AG10803 (cell line): ENCODE results near the gene LIN28B.
"Not testable (repeated sequence)": the region's sequence is repeated elsewhere in the genome, so short reads cannot be mapped to it uniquely, and the experiment has no call there.

Experiments used
- DNase-seq: peaks from one replicate; pipeline ENCODE4 v3.0.0; 2010; ENCODE audit warnings: low read depth
- H3K4me3 ChIP-seq: 2 replicates; pipeline ENCODE4 v1.5.1; 2011; ENCODE audit warnings: mild to moderate bottlenecking, low read length, control low read depth
- CTCF ChIP-seq: conservative IDR thresholded peaks from 2 replicates; pipeline ENCODE4 v1.5.1; 2011; ENCODE audit warnings: mild to moderate bottlenecking, low read length, control low read depth, inconsistent platforms

The LIN28B gene

GRCh38 chr6:104995989-104996617 is 39.2 kb downstream of the LIN28B start:
- H3K4me3 ChIP-seq = no peak overlapping the region
- TF ChIP-seq CTCF = peak; percentile 28; the same call in 1 of the 2 replicates
- peak; percentile 5 for DNase-seq

DNA sequence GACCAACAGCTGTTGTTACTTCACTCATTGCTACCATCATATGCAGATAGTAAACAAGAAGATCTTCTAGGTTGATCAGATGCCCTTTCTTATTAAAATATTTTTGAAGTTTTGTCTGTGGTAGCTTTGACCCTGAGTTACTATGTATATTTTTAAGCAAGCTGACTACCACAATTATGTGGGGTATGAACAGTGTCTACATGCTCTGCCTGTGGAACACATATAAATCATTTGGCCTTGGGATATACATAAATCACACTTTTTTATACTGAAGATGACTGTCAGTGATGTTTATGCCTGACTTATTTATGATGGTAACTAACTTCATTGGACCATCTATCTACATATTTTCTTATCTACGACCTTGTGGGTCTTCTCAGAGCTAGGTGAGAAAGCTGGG is 44.2 kb downstream of the LIN28B start:
- no peak for DNase-seq
- TF ChIP-seq CTCF = no peak
- H3K4me3 ChIP-seq = no peak overlapping the region

GRCh38 chr6:105001906-105002305 is 45.0 kb downstream of the LIN28B start:
- no peak for TF ChIP-seq CTCF
- DNase-seq = no peak
- no peak overlapping the region for H3K4me3 ChIP-seq

DNA sequence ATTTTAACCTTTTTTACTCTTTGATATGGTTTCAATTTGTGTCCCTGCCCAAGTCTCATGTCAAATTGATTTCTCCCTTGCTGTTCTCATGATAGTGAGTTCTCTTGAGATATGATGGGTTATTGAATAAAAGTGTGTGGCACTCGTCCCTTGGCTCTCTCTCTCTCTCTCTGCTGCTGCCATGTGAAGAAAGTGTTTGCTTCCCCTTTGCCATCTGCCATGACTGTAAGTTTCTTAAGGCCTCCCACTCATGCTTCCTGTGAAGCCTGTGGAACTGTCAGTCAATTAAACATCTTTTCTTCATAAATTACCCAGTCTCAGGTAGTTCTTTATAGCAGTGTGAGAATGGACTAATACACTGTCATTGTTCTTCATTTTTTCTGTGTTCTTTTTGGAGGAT is 48.5 kb downstream of the LIN28B start:
- no peak for DNase-seq
- H3K4me3 ChIP-seq = no peak overlapping the region
- TF ChIP-seq CTCF = no peak

GRCh38 chr6:105013459-105013858 is 56.6 kb downstream of the LIN28B start:
- not testable (repeated sequence) for H3K4me3 ChIP-seq, DNase-seq

GRCh38 chr6:105014448-105014847 is 57.5 kb downstream of the LIN28B start:
- H3K4me3 ChIP-seq = no peak overlapping the region
- no peak for TF ChIP-seq CTCF
- no peak for DNase-seq

DNA sequence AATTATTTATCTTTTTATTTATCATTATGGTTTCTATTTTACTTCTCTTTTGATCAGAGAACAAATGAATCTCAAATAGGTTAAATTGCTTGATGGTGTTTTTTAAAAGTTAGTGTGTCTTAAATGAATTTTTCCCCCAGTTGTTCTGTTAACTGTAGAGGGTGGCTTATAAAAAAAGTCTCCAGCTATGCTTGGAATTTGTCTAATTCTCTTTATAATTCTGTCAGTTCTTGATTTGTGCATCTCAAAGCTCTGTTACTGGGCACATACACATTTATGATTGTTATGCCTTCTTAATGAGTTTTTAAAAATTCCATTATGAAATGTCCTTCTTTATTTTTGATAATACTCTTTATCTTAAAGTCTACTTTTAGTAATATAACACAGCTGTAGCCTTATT is 58.0 kb downstream of the LIN28B start:
- DNase-seq = no peak
- no peak overlapping the region for H3K4me3 ChIP-seq
- TF ChIP-seq CTCF = no peak

GRCh38 chr6:105015482-105015881 is 58.6 kb downstream of the LIN28B start:
- DNase-seq = peak; percentile 68
- H3K4me3 ChIP-seq = no peak overlapping the region
- TF ChIP-seq CTCF = no peak
